HepG2 (cell line): Measurements from ENCODE around the gene TNFSF12. TPM values are rescaled to one million over a fixed set of nuclear protein-coding genes. Genes with fewer than 3 reads are reported as not detected.
A peak's percentile ranks its signal among the peaks of the same experiment; 100 is the strongest.

Experiments used
- AHR ChIP-seq: IDR thresholded peaks from 2 replicates; pipeline ENCODE4 v1.6.1; 2018; ENCODE audit warnings: missing genetic modification reagents, missing compliant biosample characterization
- ARNT2 ChIP-seq: sonication (generic); formaldehyde crosslinking; IDR thresholded peaks from 2 replicates; pipeline ENCODE4 v1.8.0; 2022; ENCODE audit warnings: mild to moderate bottlenecking, low read depth, missing genetic modification reagents, moderate library complexity
- ATRX ChIP-seq: sonication (generic); formaldehyde crosslinking; IDR thresholded peaks from 2 replicates; pipeline ENCODE4 v1.4.0; 2020; ENCODE audit warnings: missing genetic modification reagents, borderline replicate concordance
- BRD4 ChIP-seq: sonication (generic); formaldehyde crosslinking; IDR thresholded peaks from 2 replicates; pipeline ENCODE4 v1.4.0; 2020; ENCODE audit warnings: missing genetic modification reagents
- CBX1 ChIP-seq: IDR thresholded peaks from one replicate; pipeline ENCODE4 v1.6.1; 2016; ENCODE audit warnings: antibody characterized with exemption, low read depth
- HCFC1 ChIP-seq: fragments of 150-350 bp; IDR thresholded peaks from 2 replicates; pipeline ENCODE4 v1.6.1; 2014; ENCODE audit warnings: low read depth, low read length
- SIX1 ChIP-seq: sonication (generic); formaldehyde crosslinking; IDR thresholded peaks from 2 replicates; pipeline ENCODE4 v1.4.0; 2020; ENCODE audit warnings: missing genetic modification reagents, borderline replicate concordance
- ZFP37 ChIP-seq: sonication (generic); formaldehyde crosslinking; IDR thresholded peaks from 2 replicates; pipeline ENCODE4 v1.4.0; 2020; ENCODE audit warnings: missing genetic modification reagents, borderline replicate concordance
- ZNF30 ChIP-seq: sonication (generic); formaldehyde crosslinking; IDR thresholded peaks from 2 replicates; pipeline ENCODE4 v1.5.0; 2020; ENCODE audit warnings: mild to moderate bottlenecking, missing genetic modification reagents
- ZNF337 ChIP-seq: sonication (generic); formaldehyde crosslinking; IDR thresholded peaks from 2 replicates; pipeline ENCODE4 v1.5.1; 2020; ENCODE audit warnings: missing genetic modification reagents, low read depth, mild to moderate bottlenecking, borderline replicate concordance
- ZNF672 ChIP-seq: sonication (generic); formaldehyde crosslinking; IDR thresholded peaks from 2 replicates; pipeline ENCODE4 v1.8.1; 2022; ENCODE audit warnings: missing genetic modification reagents
- ZNF674 ChIP-seq: sonication (generic); formaldehyde crosslinking; IDR thresholded peaks from 2 replicates; pipeline ENCODE4 v1.5.0; 2020; ENCODE audit warnings: low read depth, mild to moderate bottlenecking, missing genetic modification reagents
- ZNF841 ChIP-seq: sonication (generic); formaldehyde crosslinking; IDR thresholded peaks from 2 replicates; pipeline ENCODE4 v1.8.1; 2023; ENCODE audit warnings: missing genetic modification reagents, borderline replicate concordance
- ZSCAN22 ChIP-seq: sonication (generic); formaldehyde crosslinking; IDR thresholded peaks from 2 replicates; pipeline ENCODE4 v1.4.0; 2020; ENCODE audit warnings: mild to moderate bottlenecking, missing genetic modification reagents
- polyA plus RNA-seq, 8 experiments: library from polyadenylated mRNA; depleted of rRNA in 3 of 8; stranded (reverse) in 7 of 8; unstranded in 1 of 8; fragments of >200 nt; fragmentation: Illumina TruSeq in 4 of 8; extraction: Trizol in 4 of 8; gene quantifications; 2 replicates each; pipeline versions ENCODE4 v1.2.1 to v1.2.3, GENCODE V29; 2011 to 2016; ENCODE audit warnings: low read depth in 4 of 8, missing spikeins in 1 of 8, mixed read lengths in 1 of 8; ENCODE audit not compliant: insufficient read depth in 1 of 8
- total RNA-seq, 5 experiments: library from RNA; depleted of rRNA; stranded (reverse); fragments of >200 nt; fragmentation: Illumina TruSeq; extraction: Trizol; gene quantifications; 2 replicates each; pipeline ENCODE4 v1.2.3, GENCODE V29; 2016; ENCODE audit warnings: low read depth in 1 of 5
- TF ChIP-seq, protein P1 (sequence below): sonication (generic); formaldehyde crosslinking; IDR thresholded peaks from 2 replicates; pipeline ENCODE4 v1.4.0; 2020; ENCODE audit warnings: missing genetic modification reagents, mild to moderate bottlenecking, borderline replicate concordance
- TF ChIP-seq, protein P2 (sequence below): sonication (generic); formaldehyde crosslinking; IDR thresholded peaks from 2 replicates; pipeline ENCODE4 v1.8.1; 2023; ENCODE audit warnings: missing genetic modification reagents, inconsistent platforms, borderline replicate concordance
- TF ChIP-seq, protein P3 (sequence below): sonication (generic); formaldehyde crosslinking; conservative IDR thresholded peaks from 2 replicates; pipeline ENCODE4 v1.5.0; 2020; ENCODE audit warnings: missing genetic modification reagents
- TF ChIP-seq, protein P4 (sequence below): sonication (generic); formaldehyde crosslinking; IDR thresholded peaks from 2 replicates; pipeline ENCODE4 v1.4.0; 2020; ENCODE audit warnings: missing genetic modification reagents, mild to moderate bottlenecking, borderline replicate concordance
- TF ChIP-seq, protein P5 (sequence below): sonication (generic); formaldehyde crosslinking; IDR thresholded peaks from 2 replicates; pipeline ENCODE4 v1.5.1; 2020; ENCODE audit warnings: mild to moderate bottlenecking, missing genetic modification reagents, moderate library complexity
- TF ChIP-seq, protein P6 (sequence below): IDR thresholded peaks from 2 replicates; pipeline ENCODE4 v1.6.1; 2016; ENCODE audit warnings: control low read depth

TNFSF12 gene
- total and polyA plus RNA-seq, 2 of the 13 experiments (the other 11 are each of a cell fraction or from before 2014, with no cell fraction given), result 0.93 to 7.2 TPM

DNA sequence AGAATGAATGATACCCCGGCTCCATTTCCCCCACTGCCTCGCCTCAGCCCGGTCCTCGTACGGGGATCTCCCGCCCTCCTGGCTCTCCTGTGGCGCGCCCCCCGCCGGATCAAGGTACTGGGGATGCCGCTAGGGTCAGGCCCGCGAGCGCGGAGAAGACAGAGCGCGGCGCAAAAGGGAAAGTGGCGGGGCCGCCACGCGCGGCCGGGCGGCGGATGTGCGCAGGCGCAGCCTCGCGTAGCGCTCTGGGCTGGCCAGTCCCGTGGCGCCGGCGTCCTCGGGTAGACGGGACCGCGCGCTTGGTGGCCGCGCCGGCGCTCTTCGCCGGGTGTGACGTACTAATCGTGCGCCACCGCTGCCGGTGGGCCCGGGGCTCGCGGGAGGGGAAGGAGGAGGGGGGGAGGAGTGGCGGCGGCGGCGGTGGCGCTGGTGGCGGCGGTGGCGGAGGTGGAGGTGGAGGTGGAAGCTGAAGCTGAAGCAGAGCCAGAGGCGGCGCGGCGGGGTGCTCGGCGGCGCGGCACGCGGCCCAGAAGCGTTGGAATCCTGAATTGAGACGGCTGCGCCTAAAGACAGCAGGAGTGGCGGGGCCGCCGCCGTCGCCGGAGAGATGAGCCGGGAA is 12.8 kb downstream of the TNFSF12 start, which contains the start of gene SENP3 (continued):
- TF ChIP-seq ARNT2 (CRISPR knock-in tag) (no peak), ZFP37 (CRISPR knock-in tag) (no peak), ATRX (CRISPR knock-in tag) (no peak), ZNF841 (CRISPR knock-in tag) (no peak), CBX1 (no peak), ZSCAN22 (CRISPR knock-in tag) (no peak), ZNF337 (CRISPR knock-in tag) (no peak), BRD4 (CRISPR knock-in tag) (no peak), ZNF30 (no peak), ZNF672 (CRISPR knock-in tag) (no peak), HCFC1 (peak; percentile 59; the same call in 1 of the 2 replicates), ZNF674 (CRISPR knock-in tag) (no peak), SIX1 (CRISPR knock-in tag) (no peak), AHR (CRISPR knock-in tag) (no peak; the same call in 1 of the 2 replicates)
- TF ChIP-seq, protein P1, sequence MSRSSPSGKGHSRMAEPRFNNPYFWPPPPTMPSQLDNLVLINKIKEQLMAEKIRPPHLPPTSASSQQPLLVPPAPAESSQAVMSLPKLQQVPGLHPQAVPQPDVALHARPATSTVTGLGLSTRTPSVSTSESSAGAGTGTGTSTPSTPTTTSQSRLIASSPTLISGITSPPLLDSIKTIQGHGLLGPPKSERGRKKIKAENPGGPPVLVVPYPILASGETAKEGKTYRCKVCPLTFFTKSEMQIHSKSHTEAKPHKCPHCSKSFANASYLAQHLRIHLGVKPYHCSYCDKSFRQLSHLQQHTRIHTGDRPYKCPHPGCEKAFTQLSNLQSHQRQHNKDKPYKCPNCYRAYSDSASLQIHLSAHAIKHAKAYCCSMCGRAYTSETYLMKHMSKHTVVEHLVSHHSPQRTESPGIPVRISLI (CRISPR knock-in tag), result no peak
- TF ChIP-seq, protein P2, sequence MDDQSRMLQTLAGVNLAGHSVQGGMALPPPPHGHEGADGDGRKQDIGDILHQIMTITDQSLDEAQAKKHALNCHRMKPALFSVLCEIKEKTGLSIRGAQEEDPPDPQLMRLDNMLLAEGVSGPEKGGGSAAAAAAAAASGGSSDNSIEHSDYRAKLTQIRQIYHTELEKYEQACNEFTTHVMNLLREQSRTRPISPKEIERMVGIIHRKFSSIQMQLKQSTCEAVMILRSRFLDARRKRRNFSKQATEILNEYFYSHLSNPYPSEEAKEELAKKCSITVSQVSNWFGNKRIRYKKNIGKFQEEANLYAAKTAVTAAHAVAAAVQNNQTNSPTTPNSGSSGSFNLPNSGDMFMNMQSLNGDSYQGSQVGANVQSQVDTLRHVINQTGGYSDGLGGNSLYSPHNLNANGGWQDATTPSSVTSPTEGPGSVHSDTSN (CRISPR knock-in tag), result no peak
- TF ChIP-seq, protein P3, sequence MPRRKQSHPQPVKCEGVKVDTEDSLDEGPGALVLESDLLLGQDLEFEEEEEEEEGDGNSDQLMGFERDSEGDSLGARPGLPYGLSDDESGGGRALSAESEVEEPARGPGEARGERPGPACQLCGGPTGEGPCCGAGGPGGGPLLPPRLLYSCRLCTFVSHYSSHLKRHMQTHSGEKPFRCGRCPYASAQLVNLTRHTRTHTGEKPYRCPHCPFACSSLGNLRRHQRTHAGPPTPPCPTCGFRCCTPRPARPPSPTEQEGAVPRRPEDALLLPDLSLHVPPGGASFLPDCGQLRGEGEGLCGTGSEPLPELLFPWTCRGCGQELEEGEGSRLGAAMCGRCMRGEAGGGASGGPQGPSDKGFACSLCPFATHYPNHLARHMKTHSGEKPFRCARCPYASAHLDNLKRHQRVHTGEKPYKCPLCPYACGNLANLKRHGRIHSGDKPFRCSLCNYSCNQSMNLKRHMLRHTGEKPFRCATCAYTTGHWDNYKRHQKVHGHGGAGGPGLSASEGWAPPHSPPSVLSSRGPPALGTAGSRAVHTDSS (CRISPR knock-in tag), result no peak
- TF ChIP-seq, protein P4, sequence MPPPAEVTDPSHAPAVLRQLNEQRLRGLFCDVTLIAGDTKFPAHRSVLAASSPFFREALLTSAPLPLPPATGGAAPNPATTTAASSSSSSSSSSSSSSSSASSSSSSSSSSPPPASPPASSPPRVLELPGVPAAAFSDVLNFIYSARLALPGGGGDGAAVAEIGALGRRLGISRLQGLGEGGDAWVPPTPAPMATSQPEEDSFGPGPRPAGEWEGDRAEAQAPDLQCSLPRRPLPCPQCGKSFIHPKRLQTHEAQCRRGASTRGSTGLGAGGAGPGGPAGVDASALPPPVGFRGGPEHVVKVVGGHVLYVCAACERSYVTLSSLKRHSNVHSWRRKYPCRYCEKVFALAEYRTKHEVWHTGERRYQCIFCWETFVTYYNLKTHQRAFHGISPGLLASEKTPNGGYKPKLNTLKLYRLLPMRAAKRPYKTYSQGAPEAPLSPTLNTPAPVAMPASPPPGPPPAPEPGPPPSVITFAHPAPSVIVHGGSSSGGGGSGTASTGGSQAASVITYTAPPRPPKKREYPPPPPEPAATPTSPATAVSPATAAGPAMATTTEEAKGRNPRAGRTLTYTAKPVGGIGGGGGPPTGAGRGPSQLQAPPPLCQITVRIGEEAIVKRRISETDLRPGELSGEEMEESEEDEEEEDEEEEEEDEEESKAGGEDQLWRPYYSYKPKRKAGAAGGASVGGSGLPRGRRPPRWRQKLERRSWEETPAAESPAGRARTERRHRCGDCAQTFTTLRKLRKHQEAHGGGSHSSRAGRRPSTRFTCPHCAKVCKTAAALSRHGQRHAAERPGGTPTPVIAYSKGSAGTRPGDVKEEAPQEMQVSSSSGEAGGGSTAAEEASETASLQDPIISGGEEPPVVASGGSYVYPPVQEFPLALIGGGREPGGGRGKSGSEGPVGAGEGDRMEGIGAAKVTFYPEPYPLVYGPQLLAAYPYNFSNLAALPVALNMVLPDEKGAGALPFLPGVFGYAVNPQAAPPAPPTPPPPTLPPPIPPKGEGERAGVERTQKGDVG (CRISPR knock-in tag), result no peak; the same call in 1 of the 2 replicates
- TF ChIP-seq, protein P5, sequence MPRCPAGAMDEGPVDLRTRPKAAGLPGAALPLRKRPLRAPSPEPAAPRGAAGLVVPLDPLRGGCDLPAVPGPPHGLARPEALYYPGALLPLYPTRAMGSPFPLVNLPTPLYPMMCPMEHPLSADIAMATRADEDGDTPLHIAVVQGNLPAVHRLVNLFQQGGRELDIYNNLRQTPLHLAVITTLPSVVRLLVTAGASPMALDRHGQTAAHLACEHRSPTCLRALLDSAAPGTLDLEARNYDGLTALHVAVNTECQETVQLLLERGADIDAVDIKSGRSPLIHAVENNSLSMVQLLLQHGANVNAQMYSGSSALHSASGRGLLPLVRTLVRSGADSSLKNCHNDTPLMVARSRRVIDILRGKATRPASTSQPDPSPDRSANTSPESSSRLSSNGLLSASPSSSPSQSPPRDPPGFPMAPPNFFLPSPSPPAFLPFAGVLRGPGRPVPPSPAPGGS (CRISPR knock-in tag), result 0 out of 2 replicates have a peak, but pooled peaks have one; percentile 39
- TF ChIP-seq, protein P6, sequence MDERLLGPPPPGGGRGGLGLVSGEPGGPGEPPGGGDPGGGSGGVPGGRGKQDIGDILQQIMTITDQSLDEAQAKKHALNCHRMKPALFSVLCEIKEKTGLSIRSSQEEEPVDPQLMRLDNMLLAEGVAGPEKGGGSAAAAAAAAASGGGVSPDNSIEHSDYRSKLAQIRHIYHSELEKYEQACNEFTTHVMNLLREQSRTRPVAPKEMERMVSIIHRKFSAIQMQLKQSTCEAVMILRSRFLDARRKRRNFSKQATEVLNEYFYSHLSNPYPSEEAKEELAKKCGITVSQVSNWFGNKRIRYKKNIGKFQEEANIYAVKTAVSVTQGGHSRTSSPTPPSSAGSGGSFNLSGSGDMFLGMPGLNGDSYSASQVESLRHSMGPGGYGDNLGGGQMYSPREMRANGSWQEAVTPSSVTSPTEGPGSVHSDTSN, result no peak
